Body of pancreas (tissue), 4 donors: ENCODE data around the gene TPSB2. TPM values are rescaled to one million over a fixed set of nuclear protein-coding genes. Genes with fewer than 3 reads are reported as not detected.
"Not testable (repeated sequence)": the region's sequence is repeated elsewhere in the genome, so short reads cannot be mapped to it uniquely, and the experiment has no call there.

Experiments used
- ATAC-seq: fragments of 150-250 bp; one replicate; pipeline ENCODE4 v1.9.1; 2016
- DNase-seq, 4 donors: peaks; one replicate each; pipeline ENCODE4 v3.0.0-alpha.2; 2019
- H3K27ac ChIP-seq, 4 donors: fragments of 200-600 bp; sonication (generic); 1 replicate in 3 of 4; 2 replicates in 1 of 4; pipeline versions ENCODE4 v1.5.1 to v1.6.1; 2016 to 2019; ENCODE audit warnings: mild to moderate bottlenecking in 1 of 4, mixed read lengths in 1 of 4, moderate library complexity in 1 of 4
- H3K27me3 ChIP-seq, 2 donors: fragments of 200-600 bp; sonication (generic); one replicate each; pipeline ENCODE4 v1.6.0; 2016; ENCODE audit warnings: mild to moderate bottlenecking in 1 of 2
- H3K36me3 ChIP-seq, 2 donors: fragments of 200-600 bp; sonication (generic); replicated peaks in 1 of 2; 2 replicates each; pipeline ENCODE4 v1.5.1; 2016; ENCODE audit warnings: low read depth in 2 of 2; ENCODE audit not compliant: insufficient read depth in 1 of 2
- H3K4me1 ChIP-seq: fragments of 200-600 bp; sonication (generic); one replicate; pipeline ENCODE4 v1.6.0; 2016
- H3K4me3 ChIP-seq, 2 donors: fragments of 200-600 bp; sonication (generic); 1 replicate in 1 of 2; 2 replicates in 1 of 2; pipeline ENCODE4 v1.5.1; 2016 to 2019
- H3K9me3 ChIP-seq, 3 donors: fragments of 200-600 bp; sonication (generic); 1 replicate in 2 of 3; 2 replicates in 1 of 3; pipeline ENCODE4 v1.5.1; 2016
- CTCF ChIP-seq, 7 experiments: fragments of 450-650 bp in 4 of 7; fragments of 200-600 bp in 3 of 7; sonication (generic) in 3 of 7; IDR thresholded peaks; one replicate each; pipeline ENCODE4 v1.5.1; 2016 to 2019; ENCODE audit warnings: antibody characterized with exemption in 7 of 7
- POLR2A ChIP-seq, 3 donors: fragments of 450-650 bp; IDR thresholded peaks; one replicate each; pipeline ENCODE4 v1.6.1; 2016; ENCODE audit warnings: antibody characterized with exemption in 3 of 3, mild to moderate bottlenecking in 2 of 3
- WGBS, 2 donors: methylation state at CpG; one replicate each; pipeline ENCODE4 v1.1.5; 2017; 5-methylcytosine and 5-hydroxymethylcytosine counted together
- intact Hi-C: fragments of 100-400 bp; cut with DNase I; formaldehyde crosslinking; loops from one replicate; pipeline ENCODE4 v1.15.1; 2023
- total RNA-seq, 2 donors: library from RNA; depleted of rRNA; stranded (reverse); fragments of >200 nt; gene quantifications; one replicate each; pipeline ENCODE4 v1.1.0, GENCODE V29; 2016

TPSB2 gene
- total RNA-seq, 2 donors from 2014 or later, result 4.4 to 21.8 TPM

GRCh38 chr16:1188432-1189189, 41.4 kb downstream of the TPSB2 start:
- Histone ChIP-seq H3K36me3 (no peaks in the 10 kb centered on the region), H3K9me3 (no peaks in the 10 kb centered on the region), H3K4me1 (peaks cover 4% of the 10 kb centered on the region), H3K27me3 (no peaks in the 10 kb centered on the region), H3K4me3 (no peak overlapping the region), H3K27ac (no peak overlapping the region)
- intact Hi-C loops, result no loop called here
- TF ChIP-seq POLR2A (IDR thresholded peaks at IDR 0.05) (no peak), CTCF (IDR thresholded peaks at IDR 0.05) (no peak)
- DNase-seq (peak; percentile 59 to 73 (median 64)), ATAC-seq (peak; percentile 68)
- 31 to 34% methylated on average over 14 to 32 of the region's 32 CpGs for WGBS, 2 donors

- H3K36me3 ChIP-seq, intact Hi-C loops, ATAC-seq, H3K4me3 ChIP-seq, DNase-seq, H3K27ac ChIP-seq, H3K9me3 ChIP-seq, H3K27me3 ChIP-seq: not testable (repeated sequence)
- H3K4me1 ChIP-seq, result peaks cover 27% of the 10 kb centered on the region
- 87 to 93% methylated on average over 5 to 22 of the region's 86 CpGs for WGBS, 2 donors
Observed at GRCh38 chr16:1185460-1186207, 44.4 kb downstream of the TPSB2 start.

- no peaks in the 10 kb centered on the region for H3K36me3 ChIP-seq
- H3K27me3 ChIP-seq, result no peaks in the 10 kb centered on the region
- 90 to 97% methylated on average over 16 to 18 of the region's 18 CpGs for WGBS, 2 donors
- no peak overlapping the region for H3K4me3 ChIP-seq
- DNase-seq (no peak), ATAC-seq (no peak)
- H3K9me3 ChIP-seq, result no peaks in the 10 kb centered on the region
- H3K4me1 ChIP-seq, result peaks cover 27% of the 10 kb centered on the region
- intact Hi-C loops, result no loop called here
- TF ChIP-seq POLR2A (IDR thresholded peaks at IDR 0.05), result no peak
- TF ChIP-seq CTCF (IDR thresholded peaks at IDR 0.05), result no peak
- H3K27ac ChIP-seq, result no peak overlapping the region
Observed at GRCh38 chr16:1184980-1185379, 45.0 kb downstream of the TPSB2 start.

GRCh38 chr16:1184156-1184868, 45.7 kb downstream of the TPSB2 start:
- DNase-seq (no peak), ATAC-seq (no peak)
- TF ChIP-seq POLR2A (IDR thresholded peaks at IDR 0.05) (no peak), CTCF (IDR thresholded peaks at IDR 0.05) (no peak)
- intact Hi-C loops, result no loop called here
- no peak overlapping the region for H3K27ac ChIP-seq
- no peaks in the 10 kb centered on the region for H3K9me3 ChIP-seq
- H3K36me3 ChIP-seq, result no peaks in the 10 kb centered on the region
- 80 to 83% methylated on average over 1 to 24 of the region's 26 CpGs for WGBS, 2 donors
- H3K27me3 ChIP-seq, result no peaks in the 10 kb centered on the region
- no peak overlapping the region for H3K4me3 ChIP-seq
- H3K4me1 ChIP-seq, result peaks cover 27% of the 10 kb centered on the region
